Calu3 (cell line): ENCODE measurements around the gene RBM38. TPM values are rescaled to one million over a fixed set of nuclear protein-coding genes. Genes with fewer than 3 reads are reported as not detected.

Experiments
- BruUV-seq: library from RNA; stranded (reverse); fragments of 400-500 nt; replicated peaks from 2 replicates; lab custom pipeline; 2021; lab: Mats Ljungman, UMichigan
- CTCF ChIA-PET: fragments of 300-600 bp; sonication (Branson Sonifier 250); formaldehyde crosslinking; loops from one replicate; lab custom pipeline; 2022; ENCODE audit warnings: antibody characterized with exemption; lab: Charles Lee
- DNase-seq: peaks from one replicate; pipeline ENCODE4 v3.0.0; 2022
- H3K27ac Mint-ChIP-seq: one replicate; pipeline ENCODE4 v1.8.0; 2022; ENCODE audit warnings: mixed read lengths; ENCODE audit not compliant: unreplicated experiment
- H3K27me3 Mint-ChIP-seq: one replicate; pipeline ENCODE4 v1.8.0; 2022; ENCODE audit warnings: mixed read lengths; ENCODE audit not compliant: unreplicated experiment
- H3K36me3 Mint-ChIP-seq: one replicate; pipeline ENCODE4 v1.8.0; 2022; ENCODE audit warnings: mild to moderate bottlenecking, moderate library complexity, mixed read lengths; ENCODE audit not compliant: insufficient read depth, unreplicated experiment
- H3K4me1 Mint-ChIP-seq: one replicate; pipeline ENCODE4 v1.8.0; 2022; ENCODE audit warnings: mild to moderate bottlenecking, low read depth, mixed read lengths; ENCODE audit not compliant: unreplicated experiment
- H3K4me3 Mint-ChIP-seq: one replicate; pipeline ENCODE4 v1.8.0; 2022; ENCODE audit warnings: mild to moderate bottlenecking, low read depth, moderate library complexity, mixed read lengths; ENCODE audit not compliant: unreplicated experiment
- H3K9me3 Mint-ChIP-seq: one replicate; pipeline ENCODE4 v1.8.0; 2022; ENCODE audit warnings: low read depth, mixed read lengths; ENCODE audit not compliant: unreplicated experiment
- intact Hi-C: fragments of 100-400 bp; cut with micrococcal nuclease; formaldehyde crosslinking; loops from one replicate; pipeline ENCODE4 v1.10.0; 2022; ENCODE audit not compliant: unreplicated experiment
- total RNA-seq: library from RNA; stranded (reverse); gene quantifications from 2 replicates; pipeline ENCODE4 v1.2.3, GENCODE V29; 2022
- TF ChIP-seq, protein P1 (sequence below): fragments of 200-600 bp; IDR thresholded peaks from one replicate; pipeline ENCODE4 v1.8.0; 2022; ENCODE audit warnings: antibody characterized with exemption; ENCODE audit not compliant: unreplicated experiment

RBM38 gene
- total RNA-seq, 1 experiment from 2014 or later, result 29.5 TPM

DNA sequence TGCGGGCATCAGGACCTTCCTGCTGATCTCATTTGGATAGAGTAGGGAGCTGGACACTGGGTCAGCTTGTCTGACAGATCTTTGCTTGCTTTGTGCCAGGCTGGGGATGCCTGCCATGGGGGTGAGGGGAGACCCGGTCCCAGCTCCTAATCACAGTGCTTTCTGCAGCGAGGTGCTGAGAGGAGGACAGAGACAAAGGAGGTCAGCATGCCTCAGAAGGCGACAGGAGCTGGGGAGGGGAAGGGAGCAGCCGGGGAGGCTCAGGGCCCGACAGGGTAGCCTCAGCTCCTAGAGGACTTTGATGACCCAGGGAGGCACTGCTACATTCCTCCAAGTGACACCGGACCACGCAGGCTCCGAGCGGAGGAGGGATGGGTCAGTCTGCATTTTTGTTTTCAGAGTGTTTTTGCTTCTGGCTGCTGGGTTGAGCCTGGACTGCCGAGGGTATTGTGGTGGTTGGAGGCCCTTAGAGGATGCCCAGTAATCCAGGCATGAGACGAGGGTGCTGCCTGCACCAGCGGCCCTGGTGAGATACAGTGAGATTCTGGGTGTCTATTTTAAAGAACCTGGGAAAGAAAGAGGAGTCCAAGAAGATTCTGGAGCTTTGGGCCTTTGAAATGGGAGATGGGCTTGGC, 7.8 kb downstream of the RBM38 start:
- Mint-ChIP-seq H3K36me3 (peaks cover 10% of the 10 kb centered on the region), H3K9me3 (no peaks in the 10 kb centered on the region), H3K4me3 (no peak overlapping the region), H3K27ac (no peak overlapping the region), H3K27me3 (no peaks in the 10 kb centered on the region), H3K4me1 (no peaks in the 10 kb centered on the region)
- BruUV-seq, result no TSS peak
- intact Hi-C loops, result no loop called here
- DNase-seq, result no peak
- CTCF ChIA-PET, result no interaction called here
- TF ChIP-seq, protein P1, sequence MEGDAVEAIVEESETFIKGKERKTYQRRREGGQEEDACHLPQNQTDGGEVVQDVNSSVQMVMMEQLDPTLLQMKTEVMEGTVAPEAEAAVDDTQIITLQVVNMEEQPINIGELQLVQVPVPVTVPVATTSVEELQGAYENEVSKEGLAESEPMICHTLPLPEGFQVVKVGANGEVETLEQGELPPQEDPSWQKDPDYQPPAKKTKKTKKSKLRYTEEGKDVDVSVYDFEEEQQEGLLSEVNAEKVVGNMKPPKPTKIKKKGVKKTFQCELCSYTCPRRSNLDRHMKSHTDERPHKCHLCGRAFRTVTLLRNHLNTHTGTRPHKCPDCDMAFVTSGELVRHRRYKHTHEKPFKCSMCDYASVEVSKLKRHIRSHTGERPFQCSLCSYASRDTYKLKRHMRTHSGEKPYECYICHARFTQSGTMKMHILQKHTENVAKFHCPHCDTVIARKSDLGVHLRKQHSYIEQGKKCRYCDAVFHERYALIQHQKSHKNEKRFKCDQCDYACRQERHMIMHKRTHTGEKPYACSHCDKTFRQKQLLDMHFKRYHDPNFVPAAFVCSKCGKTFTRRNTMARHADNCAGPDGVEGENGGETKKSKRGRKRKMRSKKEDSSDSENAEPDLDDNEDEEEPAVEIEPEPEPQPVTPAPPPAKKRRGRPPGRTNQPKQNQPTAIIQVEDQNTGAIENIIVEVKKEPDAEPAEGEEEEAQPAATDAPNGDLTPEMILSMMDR, result no peak

DNA sequence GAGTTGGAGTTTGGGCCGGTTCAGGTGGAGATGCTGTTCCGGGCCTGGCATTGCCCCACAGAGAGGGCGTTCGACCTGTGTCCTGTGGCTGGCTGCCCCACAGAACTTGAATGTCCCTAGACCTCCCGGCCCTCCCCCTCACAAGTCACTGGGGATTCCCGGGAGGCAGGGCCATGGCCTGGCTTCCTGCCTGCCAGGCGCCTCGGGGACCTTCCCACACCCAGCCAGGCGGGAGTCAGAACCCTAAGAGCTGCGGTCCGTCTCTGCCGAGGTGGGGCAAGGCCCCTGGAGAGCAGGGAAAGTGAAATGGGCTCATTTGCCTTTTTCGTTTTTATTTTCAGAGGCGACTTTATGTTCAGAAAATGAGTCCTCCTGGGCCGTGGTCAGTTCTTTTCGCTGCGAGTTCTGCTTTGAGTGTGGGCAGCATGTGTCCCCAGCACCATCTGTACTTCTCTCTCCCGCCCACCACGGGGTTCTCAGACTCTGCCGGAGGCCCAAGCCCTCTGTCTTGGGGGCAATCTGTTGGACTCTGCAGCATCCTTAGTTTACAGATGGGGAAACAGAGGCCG, 8.5 kb downstream of the RBM38 start:
- Mint-ChIP-seq H3K9me3 (no peaks in the 10 kb centered on the region), H3K36me3 (peaks cover 6% of the 10 kb centered on the region), H3K4me1 (no peaks in the 10 kb centered on the region), H3K27me3 (no peaks in the 10 kb centered on the region), H3K4me3 (no peak overlapping the region), H3K27ac (no peak overlapping the region)
- intact Hi-C loops, result no loop called here
- no TSS peak for BruUV-seq
- CTCF ChIA-PET, result no interaction called here
- TF ChIP-seq, protein P1, result no peak
- DNase-seq, result no peak

DNA sequence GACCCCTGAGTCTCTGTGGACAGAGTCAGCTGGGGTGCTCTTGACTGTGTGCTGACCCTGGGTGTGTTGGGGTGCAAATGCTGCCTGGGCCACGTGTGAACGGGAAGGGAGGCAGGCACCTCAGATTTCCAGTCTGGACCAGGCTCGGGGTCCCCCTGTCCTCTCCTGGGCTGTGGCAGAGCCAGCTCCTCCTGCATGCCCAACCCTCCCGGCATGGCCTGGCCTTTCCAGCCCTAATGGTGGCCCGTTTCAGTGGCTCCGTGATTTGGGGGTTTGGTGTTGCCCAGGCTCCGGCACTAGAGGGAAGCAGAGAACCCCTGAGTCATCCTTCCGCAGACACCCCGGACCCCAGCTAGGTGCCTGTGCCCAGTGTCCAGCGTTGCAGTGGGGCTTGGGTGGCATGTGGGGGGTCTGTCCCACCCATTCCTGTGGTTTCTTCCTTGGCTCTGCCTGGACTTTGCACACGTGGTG, 9.1 kb downstream of the RBM38 start:
- peaks cover 6% of the 10 kb centered on the region for H3K36me3 Mint-ChIP-seq
- no peak for DNase-seq
- H3K27me3 Mint-ChIP-seq, result no peaks in the 10 kb centered on the region
- no peaks in the 10 kb centered on the region for H3K9me3 Mint-ChIP-seq
- H3K4me3 Mint-ChIP-seq, result no peak overlapping the region
- H3K4me1 Mint-ChIP-seq, result no peaks in the 10 kb centered on the region
- no TSS peak for BruUV-seq
- no peak overlapping the region for H3K27ac Mint-ChIP-seq
- CTCF ChIA-PET, result no interaction called here
- TF ChIP-seq, protein P1, result no peak
- intact Hi-C loops, result no loop called here

DNA sequence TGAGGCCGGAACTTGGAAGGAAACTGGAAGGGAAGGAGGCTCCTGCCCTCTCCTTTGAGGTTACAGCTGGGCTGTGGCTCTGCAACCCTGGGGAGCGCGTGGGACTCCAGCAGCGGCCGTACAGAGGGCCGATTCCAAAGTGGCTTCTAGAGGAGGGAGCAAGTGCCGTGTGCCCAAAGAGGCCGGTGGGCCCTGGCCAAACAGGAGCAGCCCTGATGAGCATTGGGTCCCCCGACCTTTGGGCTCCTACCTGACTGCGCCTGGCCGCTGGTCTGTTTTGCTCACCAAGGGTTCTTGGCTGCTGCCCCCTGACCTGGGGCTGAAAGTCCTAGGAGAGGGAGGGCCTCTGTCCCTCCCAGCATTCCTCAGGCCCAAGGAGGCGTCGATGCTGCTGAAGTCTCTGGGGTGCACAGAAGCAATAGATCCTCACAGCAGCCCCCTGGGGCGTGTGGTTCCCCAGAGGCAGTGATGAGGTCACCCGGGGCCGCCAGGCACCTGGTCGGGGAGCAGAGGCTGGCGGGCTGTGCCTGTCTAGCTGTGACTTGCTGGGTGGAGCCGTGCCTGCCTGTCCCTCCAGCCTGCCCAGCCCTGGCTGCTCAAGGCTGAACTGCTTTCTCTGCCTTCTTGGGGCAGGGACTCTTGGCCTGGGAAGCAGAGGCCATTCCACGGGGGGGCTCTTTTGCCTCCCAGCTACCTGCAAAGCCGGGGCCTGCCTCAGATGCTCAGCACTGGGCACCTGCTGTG, 9.8 kb downstream of the RBM38 start:
- TF ChIP-seq, protein P1, result no peak
- Mint-ChIP-seq H3K36me3 (peaks cover 6% of the 10 kb centered on the region), H3K27ac (no peak overlapping the region), H3K4me1 (no peaks in the 10 kb centered on the region), H3K4me3 (no peak overlapping the region), H3K27me3 (no peaks in the 10 kb centered on the region), H3K9me3 (no peaks in the 10 kb centered on the region)
- CTCF ChIA-PET, result no interaction called here
- no TSS peak for BruUV-seq
- intact Hi-C loops, result no loop called here
- no peak for DNase-seq
